Measurements from ENCODE around the gene ZFAND2A.
"Not testable (repeated sequence)": the region's sequence is repeated elsewhere in the genome, so short reads cannot be mapped to it uniquely, and the experiment has no call there.

ZFAND2A gene

GRCh38 chr7:1159891-1160669, at the start of gene ZFAND2A:
Gene ZFAND2A (minus strand): TSS chr7:1160196. CDS start chr7:1158212, 1,984 bp downstream.
- Histone ChIP-seq H3K4me1 (ENCODE audit: control insufficient read depth, insufficient read depth, low read length) (0 out of 2 replicates have a peak, but pooled peaks cover 1% of the 10 kb centered on the region), H3K27ac (ENCODE audit: low read length) (no peak within 1 kb of the TSS), H3K9me3 (ENCODE audit: control insufficient read depth, insufficient read depth, low read length) (no peaks in the 10 kb centered on the region), H3K36me3 (ENCODE audit: control insufficient read depth, insufficient read depth, low read length) (0 out of 2 replicates have a peak, but pooled peaks cover 3% of the 10 kb centered on the region), H3K4me3 (ENCODE audit: low read length) (peak within 1 kb of the TSS; percentile 99), H3K27me3 (ENCODE audit: control insufficient read depth, insufficient read depth, low read length) (no peaks in the 10 kb centered on the region)
- no CpG with 5 or more reads among the region's 83 CpGs for WGBS (ENCODE audit: insufficient coverage, insufficient read length)
- DNase-seq (ENCODE audit: low read depth, low spot score), result peak; percentile 83

GRCh38 chr7:1209097-1209496, 49.1 kb upstream of the ZFAND2A start:
- H3K4me3 ChIP-seq (ENCODE audit: low read length), result no peak overlapping the region
- no peaks in the 10 kb centered on the region for H3K4me1 ChIP-seq (ENCODE audit: control insufficient read depth, insufficient read depth, low read length)
- WGBS (ENCODE audit: insufficient coverage, insufficient read length), result no CpG with 5 or more reads among the region's 14 CpGs
- no peak overlapping the region for H3K27ac ChIP-seq (ENCODE audit: low read length)
- no peaks in the 10 kb centered on the region for H3K27me3 ChIP-seq (ENCODE audit: control insufficient read depth, insufficient read depth, low read length)
- no peaks in the 10 kb centered on the region for H3K36me3 ChIP-seq (ENCODE audit: control insufficient read depth, insufficient read depth, low read length)
- H3K9me3 ChIP-seq (ENCODE audit: control insufficient read depth, insufficient read depth, low read length), result no peaks in the 10 kb centered on the region
- DNase-seq (ENCODE audit: low read depth, low spot score), result no peak

GRCh38 chr7:1205742-1206141, 45.7 kb upstream of the ZFAND2A start:
- H3K27me3 ChIP-seq (ENCODE audit: control insufficient read depth, insufficient read depth, low read length); H3K4me3 ChIP-seq (ENCODE audit: low read length); H3K4me1 ChIP-seq (ENCODE audit: control insufficient read depth, insufficient read depth, low read length); H3K9me3 ChIP-seq (ENCODE audit: control insufficient read depth, insufficient read depth, low read length); H3K36me3 ChIP-seq (ENCODE audit: control insufficient read depth, insufficient read depth, low read length); H3K27ac ChIP-seq (ENCODE audit: low read length); DNase-seq (ENCODE audit: low read depth, low spot score): not testable (repeated sequence)
- no CpG with 5 or more reads among the region's 7 CpGs for WGBS (ENCODE audit: insufficient coverage, insufficient read length)

- H3K4me1 ChIP-seq (ENCODE audit: control insufficient read depth, insufficient read depth, low read length), result no peaks in the 10 kb centered on the region
- H3K27ac ChIP-seq (ENCODE audit: low read length), result no peak overlapping the region
- H3K9me3 ChIP-seq (ENCODE audit: control insufficient read depth, insufficient read depth, low read length), result no peaks in the 10 kb centered on the region
- no peaks in the 10 kb centered on the region for H3K27me3 ChIP-seq (ENCODE audit: control insufficient read depth, insufficient read depth, low read length)
- H3K4me3 ChIP-seq (ENCODE audit: low read length), result no peak overlapping the region
- WGBS (ENCODE audit: insufficient coverage, insufficient read length), result no CpG with 5 or more reads among the region's 19 CpGs
- DNase-seq (ENCODE audit: low read depth, low spot score), result no peak
- no peaks in the 10 kb centered on the region for H3K36me3 ChIP-seq (ENCODE audit: control insufficient read depth, insufficient read depth, low read length)
These were observed 44.6 kb upstream of the ZFAND2A start for GRCh38 chr7:1204460-1205140.

- H3K27me3 ChIP-seq (ENCODE audit: control insufficient read depth, insufficient read depth, low read length); DNase-seq (ENCODE audit: low read depth, low spot score); H3K27ac ChIP-seq (ENCODE audit: low read length): not testable (repeated sequence)
These were observed 42.9 kb upstream of the ZFAND2A start for GRCh38 chr7:1202914-1203313.

GRCh38 chr7:1201916-1202315, 41.9 kb upstream of the ZFAND2A start:
- Histone ChIP-seq H3K9me3 (ENCODE audit: control insufficient read depth, insufficient read depth, low read length) (no peaks in the 10 kb centered on the region), H3K36me3 (ENCODE audit: control insufficient read depth, insufficient read depth, low read length) (no peaks in the 10 kb centered on the region), H3K4me1 (ENCODE audit: control insufficient read depth, insufficient read depth, low read length) (no peaks in the 10 kb centered on the region), H3K4me3 (ENCODE audit: low read length) (no peak overlapping the region), H3K27ac (ENCODE audit: low read length) (no peak overlapping the region), H3K27me3 (ENCODE audit: control insufficient read depth, insufficient read depth, low read length) (no peaks in the 10 kb centered on the region)
- DNase-seq (ENCODE audit: low read depth, low spot score), result no peak
- WGBS (ENCODE audit: insufficient coverage, insufficient read length), result no CpG with 5 or more reads among the region's 15 CpGs

More at GRCh38 chr7:1202914-1203313, 42.9 kb upstream of the ZFAND2A start:
- no CpG with 5 or more reads among the region's 6 CpGs for WGBS (ENCODE audit: insufficient coverage, insufficient read length)
- H3K4me1 ChIP-seq (ENCODE audit: control insufficient read depth, insufficient read depth, low read length); H3K9me3 ChIP-seq (ENCODE audit: control insufficient read depth, insufficient read depth, low read length); H3K36me3 ChIP-seq (ENCODE audit: control insufficient read depth, insufficient read depth, low read length); H3K4me3 ChIP-seq (ENCODE audit: low read length): not testable (repeated sequence)

GRCh38 chr7:1200045-1200444, 40.0 kb upstream of the ZFAND2A start:
- Histone ChIP-seq H3K4me3 (ENCODE audit: low read length) (no peak overlapping the region), H3K27ac (ENCODE audit: low read length) (no peak overlapping the region), H3K9me3 (ENCODE audit: control insufficient read depth, insufficient read depth, low read length) (no peaks in the 10 kb centered on the region), H3K36me3 (ENCODE audit: control insufficient read depth, insufficient read depth, low read length) (no peaks in the 10 kb centered on the region), H3K4me1 (ENCODE audit: control insufficient read depth, insufficient read depth, low read length) (no peaks in the 10 kb centered on the region), H3K27me3 (ENCODE audit: control insufficient read depth, insufficient read depth, low read length) (no peaks in the 10 kb centered on the region)
- WGBS (ENCODE audit: insufficient coverage, insufficient read length), result no CpG with 5 or more reads among the region's 19 CpGs
- DNase-seq (ENCODE audit: low read depth, low spot score), result no peak

GRCh38 chr7:1197997-1198625, 38.1 kb upstream of the ZFAND2A start:
- no peak overlapping the region for H3K4me3 ChIP-seq (ENCODE audit: low read length)
- H3K36me3 ChIP-seq (ENCODE audit: control insufficient read depth, insufficient read depth, low read length), result no peaks in the 10 kb centered on the region
- H3K4me1 ChIP-seq (ENCODE audit: control insufficient read depth, insufficient read depth, low read length), result 0 out of 2 replicates have a peak, but pooled peaks cover 3% of the 10 kb centered on the region
- H3K9me3 ChIP-seq (ENCODE audit: control insufficient read depth, insufficient read depth, low read length), result no peaks in the 10 kb centered on the region
- DNase-seq (ENCODE audit: low read depth, low spot score), result no peak
- H3K27ac ChIP-seq (ENCODE audit: low read length), result no peak overlapping the region
- WGBS (ENCODE audit: insufficient coverage, insufficient read length), result no CpG with 5 or more reads among the region's 15 CpGs
- no peaks in the 10 kb centered on the region for H3K27me3 ChIP-seq (ENCODE audit: control insufficient read depth, insufficient read depth, low read length)

GRCh38 chr7:1196950-1197349, 37.0 kb upstream of the ZFAND2A start:
- H3K36me3 ChIP-seq (ENCODE audit: control insufficient read depth, insufficient read depth, low read length), result no peaks in the 10 kb centered on the region
- H3K27me3 ChIP-seq (ENCODE audit: control insufficient read depth, insufficient read depth, low read length), result no peaks in the 10 kb centered on the region
- no peaks in the 10 kb centered on the region for H3K9me3 ChIP-seq (ENCODE audit: control insufficient read depth, insufficient read depth, low read length)
- no peak overlapping the region for H3K4me3 ChIP-seq (ENCODE audit: low read length)
- H3K4me1 ChIP-seq (ENCODE audit: control insufficient read depth, insufficient read depth, low read length), result 0 out of 2 replicates have a peak, but pooled peaks cover 3% of the 10 kb centered on the region
- no peak overlapping the region for H3K27ac ChIP-seq (ENCODE audit: low read length)
- WGBS (ENCODE audit: insufficient coverage, insufficient read length), result no CpG with 5 or more reads among the region's 6 CpGs
- DNase-seq (ENCODE audit: low read depth, low spot score), result no peak

GRCh38 chr7:1196441-1196840, 36.4 kb upstream of the ZFAND2A start:
- no CpG with 5 or more reads among the region's 4 CpGs for WGBS (ENCODE audit: insufficient coverage, insufficient read length)
- DNase-seq (ENCODE audit: low read depth, low spot score); H3K27ac ChIP-seq (ENCODE audit: low read length); H3K27me3 ChIP-seq (ENCODE audit: control insufficient read depth, insufficient read depth, low read length); H3K4me3 ChIP-seq (ENCODE audit: low read length); H3K36me3 ChIP-seq (ENCODE audit: control insufficient read depth, insufficient read depth, low read length); H3K4me1 ChIP-seq (ENCODE audit: control insufficient read depth, insufficient read depth, low read length); H3K9me3 ChIP-seq (ENCODE audit: control insufficient read depth, insufficient read depth, low read length): not testable (repeated sequence)

All from iPS DF 6.9 (cell line).